ENCODE data around the gene MIDN.

The MIDN gene

DNA sequence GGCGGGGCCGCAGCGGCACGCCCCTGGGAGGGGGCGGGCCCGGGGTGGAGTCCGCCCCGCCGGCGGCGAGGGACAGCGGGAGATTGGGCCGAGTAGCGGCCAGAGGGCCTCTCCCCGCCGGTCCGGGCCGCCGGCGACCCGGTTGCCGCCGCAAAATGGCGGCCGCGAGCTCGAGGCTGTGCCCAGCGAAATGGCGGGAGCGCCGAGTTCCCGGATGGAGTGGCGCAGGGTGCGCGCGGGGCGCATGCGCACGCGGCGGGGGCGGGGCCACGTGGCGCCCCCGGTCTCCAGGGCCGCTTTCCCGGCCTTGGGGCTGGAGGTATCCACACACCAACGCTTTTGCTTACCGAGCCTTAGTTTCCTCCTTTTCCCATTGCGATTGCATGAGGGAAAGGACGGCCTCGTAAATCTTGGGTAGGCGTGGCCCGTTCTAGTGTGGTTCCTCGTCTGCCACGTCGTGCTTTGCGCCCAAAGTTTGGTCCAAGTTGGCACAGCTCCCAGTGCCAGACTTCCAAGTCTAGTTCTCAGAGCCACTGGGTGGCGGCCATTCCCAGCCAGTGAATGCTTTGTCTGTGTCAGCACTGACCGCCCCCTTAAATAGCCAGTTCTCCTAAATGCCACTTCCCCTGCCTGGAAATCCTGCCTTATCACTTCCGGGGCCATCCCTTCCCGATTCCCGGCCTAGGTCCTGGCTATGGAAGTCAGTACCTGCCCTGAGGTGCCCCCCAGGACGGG lies 21.3 kb downstream of the MIDN start:
- Histone ChIP-seq H3K4me1 (ENCODE audit: control insufficient read depth in 1 of 2, insufficient read depth in 1 of 2, low read depth in 1 of 2, low read length in 1 of 2) (peaks cover 86 to 95% of the 10 kb centered on the region in 2 experiments), H3K36me3 (peaks cover 44% of the 10 kb centered on the region), H3K27me3 (peaks cover 8% of the 10 kb centered on the region), H3K9me3 (no peaks in the 10 kb centered on the region), H3K27ac (peak overlapping the region; percentile 99), H3K4me3 (ENCODE audit: low read depth in 1 of 2, low read length in 1 of 2) (peak overlapping the region; percentile 76 to 80)
- TF ChIP-seq, protein P1, sequence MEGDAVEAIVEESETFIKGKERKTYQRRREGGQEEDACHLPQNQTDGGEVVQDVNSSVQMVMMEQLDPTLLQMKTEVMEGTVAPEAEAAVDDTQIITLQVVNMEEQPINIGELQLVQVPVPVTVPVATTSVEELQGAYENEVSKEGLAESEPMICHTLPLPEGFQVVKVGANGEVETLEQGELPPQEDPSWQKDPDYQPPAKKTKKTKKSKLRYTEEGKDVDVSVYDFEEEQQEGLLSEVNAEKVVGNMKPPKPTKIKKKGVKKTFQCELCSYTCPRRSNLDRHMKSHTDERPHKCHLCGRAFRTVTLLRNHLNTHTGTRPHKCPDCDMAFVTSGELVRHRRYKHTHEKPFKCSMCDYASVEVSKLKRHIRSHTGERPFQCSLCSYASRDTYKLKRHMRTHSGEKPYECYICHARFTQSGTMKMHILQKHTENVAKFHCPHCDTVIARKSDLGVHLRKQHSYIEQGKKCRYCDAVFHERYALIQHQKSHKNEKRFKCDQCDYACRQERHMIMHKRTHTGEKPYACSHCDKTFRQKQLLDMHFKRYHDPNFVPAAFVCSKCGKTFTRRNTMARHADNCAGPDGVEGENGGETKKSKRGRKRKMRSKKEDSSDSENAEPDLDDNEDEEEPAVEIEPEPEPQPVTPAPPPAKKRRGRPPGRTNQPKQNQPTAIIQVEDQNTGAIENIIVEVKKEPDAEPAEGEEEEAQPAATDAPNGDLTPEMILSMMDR (IDR thresholded peaks at IDR 0.05): no peak

DNA sequence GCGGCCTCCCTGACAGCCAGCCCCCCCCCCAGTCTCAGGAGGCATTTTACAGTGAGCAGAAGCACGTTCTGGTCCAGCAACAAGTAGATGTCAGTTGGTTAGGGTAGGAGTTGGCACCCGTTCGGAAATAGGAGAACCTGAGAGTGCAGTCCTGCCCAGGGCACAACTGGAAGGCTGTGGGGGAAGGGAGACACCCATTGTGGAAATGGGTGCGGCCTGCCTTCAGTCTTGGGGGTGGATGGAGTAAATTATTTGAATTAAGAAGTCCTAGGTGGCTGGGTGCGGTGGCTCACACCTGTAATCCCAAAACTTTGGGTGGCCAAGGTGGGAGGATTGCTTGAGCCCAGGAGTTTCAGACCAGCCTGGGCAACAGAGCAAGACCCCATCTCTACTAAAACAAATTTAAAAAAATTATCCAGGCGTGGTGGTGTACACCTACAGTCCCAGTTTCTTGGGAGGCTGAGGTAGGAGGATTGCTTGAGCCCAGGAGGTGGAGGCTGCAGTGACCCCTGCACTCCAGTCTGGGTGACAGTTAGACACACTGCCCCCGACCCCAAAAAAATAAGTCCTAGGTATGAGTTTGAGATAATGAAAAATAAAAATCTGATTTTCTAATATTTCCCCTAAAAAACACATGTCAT lies 21.9 kb downstream of the MIDN start:
- Histone ChIP-seq H3K27ac (peak overlapping the region; percentile 99), H3K4me1 (ENCODE audit: control insufficient read depth in 1 of 2, insufficient read depth in 1 of 2, low read depth in 1 of 2, low read length in 1 of 2) (peaks cover 86 to 95% of the 10 kb centered on the region in 2 experiments), H3K36me3 (peaks cover 45% of the 10 kb centered on the region), H3K9me3 (no peaks in the 10 kb centered on the region), H3K27me3 (peaks cover 8% of the 10 kb centered on the region), H3K4me3 (ENCODE audit: low read depth in 1 of 2, low read length in 1 of 2) (peak overlapping the region; percentile 76 to 80)
- TF ChIP-seq, protein P1 (IDR thresholded peaks at IDR 0.05): no peak

DNA sequence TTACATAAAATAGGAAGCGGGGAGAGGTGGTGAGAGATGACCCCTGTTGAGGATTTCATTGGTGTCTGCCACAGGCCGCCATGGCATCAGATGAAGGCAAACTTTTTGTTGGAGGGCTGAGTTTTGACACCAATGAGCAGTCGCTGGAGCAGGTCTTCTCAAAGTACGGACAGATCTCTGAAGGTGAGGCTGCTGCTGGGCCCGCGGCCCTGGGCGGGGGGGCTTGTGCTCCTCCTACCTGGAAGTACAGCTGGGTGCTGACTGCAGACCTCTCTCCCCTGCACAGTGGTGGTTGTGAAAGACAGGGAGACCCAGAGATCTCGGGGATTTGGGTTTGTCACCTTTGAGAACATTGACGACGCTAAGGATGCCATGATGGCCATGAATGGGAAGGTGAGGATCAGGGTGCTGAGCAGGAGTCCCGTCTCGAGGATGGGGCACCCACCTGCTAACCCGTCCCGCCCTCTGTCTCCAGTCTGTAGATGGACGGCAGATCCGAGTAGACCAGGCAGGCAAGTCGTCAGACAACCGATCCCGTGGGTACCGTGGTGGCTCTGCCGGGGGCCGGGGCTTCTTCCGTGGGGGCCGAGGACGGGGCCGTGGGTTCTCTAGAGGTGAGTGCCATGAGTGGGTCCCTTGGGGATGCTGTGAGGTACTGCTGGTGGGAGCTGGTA lies 22.6 kb downstream of the MIDN start:
- Histone ChIP-seq H3K4me1 (ENCODE audit: control insufficient read depth in 1 of 2, insufficient read depth in 1 of 2, low read depth in 1 of 2, low read length in 1 of 2) (peaks cover 81 to 92% of the 10 kb centered on the region in 2 experiments), H3K4me3 (ENCODE audit: low read depth in 1 of 2, low read length in 1 of 2) (peak overlapping the region; percentile 76 to 80), H3K27me3 (peaks cover 8% of the 10 kb centered on the region), H3K36me3 (peaks cover 45% of the 10 kb centered on the region), H3K27ac (peak overlapping the region; percentile 99), H3K9me3 (no peaks in the 10 kb centered on the region)
- TF ChIP-seq, protein P1 (IDR thresholded peaks at IDR 0.05): no peak

DNA sequence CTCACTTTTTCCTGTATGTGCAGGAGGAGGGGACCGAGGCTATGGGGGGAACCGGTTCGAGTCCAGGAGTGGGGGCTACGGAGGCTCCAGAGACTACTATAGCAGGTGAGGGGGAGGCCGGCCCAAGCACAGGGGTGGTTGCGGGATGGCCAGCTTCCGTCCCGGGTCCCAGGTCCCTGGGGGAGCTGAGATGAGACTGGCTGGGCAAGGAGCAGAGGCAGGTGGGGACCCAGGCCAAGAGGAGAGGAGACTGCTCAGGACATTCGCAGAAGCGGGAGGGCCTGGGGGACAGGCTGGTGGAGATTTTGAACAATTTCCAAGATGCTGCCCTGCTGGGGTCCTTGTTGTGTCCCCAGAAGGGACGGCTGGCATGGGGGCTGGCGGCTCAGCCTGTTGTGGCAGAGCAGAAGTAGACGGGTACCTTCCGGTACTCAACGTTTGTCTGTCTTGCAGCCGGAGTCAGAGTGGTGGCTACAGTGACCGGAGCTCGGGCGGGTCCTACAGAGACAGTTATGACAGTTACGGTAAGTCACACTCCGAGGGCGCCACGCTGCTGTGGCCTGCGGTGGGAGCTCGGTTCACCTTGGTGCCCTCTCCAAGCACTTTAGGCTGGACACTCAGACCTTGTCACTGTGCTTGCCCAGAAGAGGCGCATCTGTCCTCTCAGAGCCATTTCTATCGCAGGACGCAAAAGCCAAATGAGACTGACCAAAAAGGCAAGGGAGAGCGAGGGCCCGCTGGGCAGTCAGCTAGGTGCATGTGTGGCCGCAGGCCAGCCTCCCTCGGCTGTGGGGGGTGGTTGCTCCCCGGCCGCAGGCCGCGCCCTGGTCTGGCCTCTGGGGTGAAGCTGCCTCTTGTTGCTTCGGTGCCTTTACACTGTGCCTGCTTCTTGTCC lies 23.4 kb downstream of the MIDN start:
- Histone ChIP-seq H3K27me3 (peaks cover 8% of the 10 kb centered on the region), H3K4me1 (ENCODE audit: control insufficient read depth in 1 of 2, insufficient read depth in 1 of 2, low read depth in 1 of 2, low read length in 1 of 2) (peaks cover 85 to 92% of the 10 kb centered on the region in 2 experiments), H3K36me3 (peaks cover 45% of the 10 kb centered on the region), H3K4me3 (ENCODE audit: low read depth in 1 of 2, low read length in 1 of 2) (peak overlapping the region; percentile 76 to 80), H3K9me3 (no peaks in the 10 kb centered on the region), H3K27ac (peak overlapping the region; percentile 99)
- TF ChIP-seq, protein P1 (IDR thresholded peaks at IDR 0.05): no peak

All from neutrophil (primary cell).